NCI-H510A treated with DMSO at 0.1 percent for 48 hours (cell line): ENCODE results near the gene DAPK1.

Experiments
- DNase-seq: peaks from one replicate; lab custom pipeline; 2025; lab: John Stamatoyannopoulos, UW

DAPK1 gene

GRCh38 chr9:87670572-87671264 is 173.1 kb downstream of the DAPK1 start:
- DNase-seq: peak; percentile 7

- DNase-seq: no peak
Measured at GRCh38 chr9:87671478-87671877, 173.8 kb downstream of the DAPK1 start.

GRCh38 chr9:87671925-87672324 is 174.3 kb downstream of the DAPK1 start:
- DNase-seq: no peak

GRCh38 chr9:87672586-87672985 is 174.9 kb downstream of the DAPK1 start:
- DNase-seq: no peak

GRCh38 chr9:87673446-87674120 is 175.9 kb downstream of the DAPK1 start:
- DNase-seq: no peak

- no peak for DNase-seq
Measured at GRCh38 chr9:87674565-87675299, 177.1 kb downstream of the DAPK1 start.

GRCh38 chr9:87675906-87676515 is 178.3 kb downstream of the DAPK1 start:
- DNase-seq: no peak

GRCh38 chr9:87676976-87677775 is 179.5 kb downstream of the DAPK1 start:
- no peak for DNase-seq

GRCh38 chr9:87677776-87678587 is 180.3 kb downstream of the DAPK1 start:
- DNase-seq: no peak

GRCh38 chr9:87678650-87679355 is 181.1 kb downstream of the DAPK1 start:
- DNase-seq: peak; percentile 46

GRCh38 chr9:87681271-87682061 is 183.8 kb downstream of the DAPK1 start:
- DNase-seq: no peak

- DNase-seq: no peak
Measured at GRCh38 chr9:87682085-87682484, 184.4 kb downstream of the DAPK1 start.

- DNase-seq: no peak
Measured at GRCh38 chr9:87682618-87683017, 185.0 kb downstream of the DAPK1 start.

GRCh38 chr9:87683751-87684626 is 186.3 kb downstream of the DAPK1 start:
- no peak for DNase-seq

- DNase-seq: peak; percentile 2
Measured at GRCh38 chr9:87684627-87685219, 187.1 kb downstream of the DAPK1 start.

- no peak for DNase-seq
Measured at GRCh38 chr9:87685441-87685840, 187.8 kb downstream of the DAPK1 start.

- no peak for DNase-seq
Measured at GRCh38 chr9:87685871-87686519, 188.3 kb downstream of the DAPK1 start.
